LNCaP clone FGC (cell line): Measurements from ENCODE around the gene KRT2.

ENCODE experiments used
- DNase-seq: peaks from one replicate; pipeline ENCODE4 v3.0.0-alpha.2; 2011; ENCODE audit warnings: low read depth
- H3K4me3 ChIP-seq: 2 replicates; pipeline ENCODE4 v1.5.1; 2011; ENCODE audit warnings: mild to moderate bottlenecking, low read depth, low read length, control low read depth
- TF ChIP-seq, protein P1 (sequence below): IDR thresholded peaks from 2 replicates; pipeline ENCODE4 v1.5.1; 2012; ENCODE audit warnings: mild to moderate bottlenecking; ENCODE audit not compliant: control insufficient read depth, insufficient read depth; ENCODE audit errors: extremely low read depth

KRT2 gene

GRCh38 chr12:52655720-52656124 is 3.7 kb upstream of the KRT2 start:
- peak; percentile 63 for DNase-seq
- TF ChIP-seq, protein P1, sequence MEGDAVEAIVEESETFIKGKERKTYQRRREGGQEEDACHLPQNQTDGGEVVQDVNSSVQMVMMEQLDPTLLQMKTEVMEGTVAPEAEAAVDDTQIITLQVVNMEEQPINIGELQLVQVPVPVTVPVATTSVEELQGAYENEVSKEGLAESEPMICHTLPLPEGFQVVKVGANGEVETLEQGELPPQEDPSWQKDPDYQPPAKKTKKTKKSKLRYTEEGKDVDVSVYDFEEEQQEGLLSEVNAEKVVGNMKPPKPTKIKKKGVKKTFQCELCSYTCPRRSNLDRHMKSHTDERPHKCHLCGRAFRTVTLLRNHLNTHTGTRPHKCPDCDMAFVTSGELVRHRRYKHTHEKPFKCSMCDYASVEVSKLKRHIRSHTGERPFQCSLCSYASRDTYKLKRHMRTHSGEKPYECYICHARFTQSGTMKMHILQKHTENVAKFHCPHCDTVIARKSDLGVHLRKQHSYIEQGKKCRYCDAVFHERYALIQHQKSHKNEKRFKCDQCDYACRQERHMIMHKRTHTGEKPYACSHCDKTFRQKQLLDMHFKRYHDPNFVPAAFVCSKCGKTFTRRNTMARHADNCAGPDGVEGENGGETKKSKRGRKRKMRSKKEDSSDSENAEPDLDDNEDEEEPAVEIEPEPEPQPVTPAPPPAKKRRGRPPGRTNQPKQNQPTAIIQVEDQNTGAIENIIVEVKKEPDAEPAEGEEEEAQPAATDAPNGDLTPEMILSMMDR: no peak
- peak overlapping the region; percentile 14; the same call in 1 of the 2 replicates for H3K4me3 ChIP-seq

DNA sequence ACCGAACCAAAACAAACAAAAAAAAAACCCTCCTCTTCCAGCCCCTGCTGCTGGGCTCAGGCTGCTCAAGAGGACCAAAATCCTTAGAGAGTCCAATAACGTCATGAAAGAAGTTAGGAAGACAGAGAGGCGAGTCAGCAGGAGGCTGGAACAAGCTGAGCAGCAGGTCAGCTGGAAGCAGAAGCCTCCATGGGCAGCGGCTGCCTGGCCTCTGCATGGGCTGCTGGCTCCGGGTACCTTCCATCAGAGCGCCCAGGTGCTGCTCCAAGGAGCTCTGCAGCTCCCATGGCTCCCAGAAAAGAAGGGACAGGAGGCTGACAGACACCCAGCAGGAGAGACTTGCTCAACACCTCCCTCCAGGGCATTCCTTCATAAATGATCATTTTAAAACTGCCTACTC is 3.2 kb upstream of the KRT2 start:
- H3K4me3 ChIP-seq: peak overlapping the region; percentile 14; the same call in 1 of the 2 replicates
- TF ChIP-seq, protein P1: no peak
- DNase-seq: no peak

DNA sequence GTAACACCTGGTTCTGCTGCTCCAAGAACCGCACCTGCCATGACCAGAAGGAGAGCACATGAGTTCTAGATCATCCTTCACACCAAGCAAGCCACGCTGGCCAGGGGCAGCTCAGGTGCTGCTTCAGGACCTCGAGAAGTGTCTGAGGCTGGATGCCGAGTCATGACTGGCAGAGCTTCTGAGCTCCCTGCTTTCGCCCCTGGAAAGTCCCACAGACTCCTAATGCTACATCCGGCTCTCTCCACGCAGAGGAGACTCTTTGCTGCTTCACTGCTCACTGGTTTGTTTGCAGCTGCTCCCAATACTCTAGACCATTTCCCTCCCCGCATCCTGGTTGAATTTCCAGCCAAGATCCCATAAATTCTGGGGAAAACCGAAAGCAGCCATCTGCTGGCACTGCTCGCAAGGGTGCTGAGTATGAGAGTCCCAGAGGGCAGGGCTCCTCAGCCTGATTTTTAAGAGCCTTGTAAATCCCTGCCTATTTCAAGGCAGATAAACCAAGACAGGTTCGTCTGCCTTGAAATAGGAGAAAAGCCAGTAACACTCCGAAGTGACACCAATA is 1.4 kb downstream of the KRT2 start:
- H3K4me3 ChIP-seq: peak overlapping the region; percentile 5; the same call in 1 of the 2 replicates
- TF ChIP-seq, protein P1: no peak
- peak; percentile 98 for DNase-seq

GRCh38 chr12:52649066-52649465 is 2.9 kb downstream of the KRT2 start:
- DNase-seq: no peak
- no peak overlapping the region for H3K4me3 ChIP-seq

DNA sequence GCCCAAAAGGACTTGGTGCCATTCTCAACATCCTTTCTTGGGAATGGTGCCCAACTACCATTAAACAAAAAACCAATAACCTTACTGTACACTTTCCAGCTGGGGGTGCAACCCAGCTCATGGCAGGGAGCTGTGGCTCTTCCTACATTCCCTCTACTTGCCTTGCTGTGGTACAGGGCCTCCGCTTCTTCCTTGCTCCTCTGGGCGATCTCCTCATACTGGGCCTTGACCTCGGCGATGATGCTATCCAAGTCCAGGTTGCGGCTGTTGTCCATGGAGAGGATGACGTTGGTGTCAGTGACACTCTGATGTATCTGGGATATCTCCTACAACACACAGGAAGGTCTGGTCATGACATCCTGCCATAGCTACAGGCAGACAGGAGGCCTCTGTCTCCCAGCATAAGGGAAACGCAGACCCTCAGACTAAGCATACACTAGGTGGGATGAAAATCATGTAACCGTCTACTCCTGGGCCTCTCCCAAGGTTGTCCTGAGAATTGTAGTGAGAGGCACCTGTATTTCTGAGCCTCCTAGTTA is 3.9 kb downstream of the KRT2 start:
- TF ChIP-seq, protein P1: no peak
- no peak overlapping the region for H3K4me3 ChIP-seq
- no peak for DNase-seq

More at GRCh38 chr12:52649066-52649465, 2.9 kb downstream of the KRT2 start:
- TF ChIP-seq, protein P1: no peak

DNA sequence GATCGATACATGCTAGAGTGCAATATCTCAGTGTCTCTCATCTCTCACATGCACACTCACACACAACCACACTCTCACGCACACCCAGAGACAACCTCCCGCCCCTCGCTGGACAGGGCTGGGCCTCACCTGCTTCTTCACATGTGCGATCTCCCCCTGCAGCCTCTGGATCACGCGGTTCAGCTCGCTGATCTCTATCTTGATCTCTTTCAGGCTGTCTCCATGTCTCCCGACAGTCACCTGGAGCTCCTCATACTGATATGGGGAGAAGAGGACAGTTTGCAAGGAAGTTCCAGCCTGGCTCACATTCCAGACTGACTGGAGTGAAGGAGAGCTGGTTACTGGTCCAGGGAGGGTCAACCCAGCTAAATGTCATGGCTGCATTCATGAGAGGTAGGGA is 4.4 kb downstream of the KRT2 start:
- TF ChIP-seq, protein P1: no peak
- no peak for DNase-seq
- H3K4me3 ChIP-seq: no peak overlapping the region

- H3K4me3 ChIP-seq: no peak overlapping the region
- TF ChIP-seq, protein P1: no peak
- DNase-seq: no peak
Observed at GRCh38 chr12:52646613-52647012, 5.4 kb downstream of the KRT2 start.
